Measurements from ENCODE around the gene GRIA3.

The GRIA3 gene

DNA sequence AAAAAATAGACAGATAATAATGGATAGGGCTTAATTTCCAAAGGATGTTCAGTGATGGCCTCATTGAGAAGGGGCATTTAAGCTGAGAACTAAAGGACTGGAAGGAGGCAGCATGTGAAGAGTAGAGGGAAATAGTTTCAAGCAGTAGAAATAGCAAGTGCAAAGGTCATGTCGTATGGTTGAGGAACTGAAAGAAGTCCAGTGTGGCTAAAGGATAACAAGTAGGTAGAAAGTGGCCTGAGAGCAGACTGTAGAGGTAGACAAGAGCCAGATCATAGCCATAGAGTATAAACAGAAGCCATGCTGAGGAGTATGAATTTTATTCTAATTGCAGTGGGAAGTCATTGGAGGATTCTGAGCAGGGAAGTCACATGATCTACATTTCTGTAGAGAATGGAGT lies 72.3 kb downstream of the GRIA3 start:
- H3K79me2 ChIP-seq (ENCODE audit: insufficient read depth, low read length), result no peaks in the 10 kb centered on the region
- no peak overlapping the region for H3K4me2 ChIP-seq (ENCODE audit: insufficient read depth, low read length)
- no peak overlapping the region for H2AFZ ChIP-seq (ENCODE audit: low read depth, low read length)
- no peaks in the 10 kb centered on the region for H3K27me3 ChIP-seq (ENCODE audit: insufficient read depth, low read length, poor library complexity)
- H4K20me1 ChIP-seq (ENCODE audit: insufficient read depth, low read length), result no peaks in the 10 kb centered on the region
- no peaks in the 10 kb centered on the region for H3K4me1 ChIP-seq (ENCODE audit: insufficient read depth, low read length)
- no peak overlapping the region for H3K4me3 ChIP-seq (ENCODE audit: low read depth in 1 of 2, low read length in 2 of 2)
- TF ChIP-seq EZH2 (IDR thresholded peaks at IDR 0.05; ENCODE audit: borderline replicate concordance, low read depth, low read length, severe bottlenecking), result no peak
- TF ChIP-seq, protein P1, sequence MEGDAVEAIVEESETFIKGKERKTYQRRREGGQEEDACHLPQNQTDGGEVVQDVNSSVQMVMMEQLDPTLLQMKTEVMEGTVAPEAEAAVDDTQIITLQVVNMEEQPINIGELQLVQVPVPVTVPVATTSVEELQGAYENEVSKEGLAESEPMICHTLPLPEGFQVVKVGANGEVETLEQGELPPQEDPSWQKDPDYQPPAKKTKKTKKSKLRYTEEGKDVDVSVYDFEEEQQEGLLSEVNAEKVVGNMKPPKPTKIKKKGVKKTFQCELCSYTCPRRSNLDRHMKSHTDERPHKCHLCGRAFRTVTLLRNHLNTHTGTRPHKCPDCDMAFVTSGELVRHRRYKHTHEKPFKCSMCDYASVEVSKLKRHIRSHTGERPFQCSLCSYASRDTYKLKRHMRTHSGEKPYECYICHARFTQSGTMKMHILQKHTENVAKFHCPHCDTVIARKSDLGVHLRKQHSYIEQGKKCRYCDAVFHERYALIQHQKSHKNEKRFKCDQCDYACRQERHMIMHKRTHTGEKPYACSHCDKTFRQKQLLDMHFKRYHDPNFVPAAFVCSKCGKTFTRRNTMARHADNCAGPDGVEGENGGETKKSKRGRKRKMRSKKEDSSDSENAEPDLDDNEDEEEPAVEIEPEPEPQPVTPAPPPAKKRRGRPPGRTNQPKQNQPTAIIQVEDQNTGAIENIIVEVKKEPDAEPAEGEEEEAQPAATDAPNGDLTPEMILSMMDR (IDR thresholded peaks at IDR 0.05; ENCODE audit: borderline replicate concordance, extremely low read depth, low read length, poor library complexity, severe bottlenecking), result no peak
- H3K36me3 ChIP-seq (ENCODE audit: insufficient read depth, low read length), result no peaks in the 10 kb centered on the region
- H3K9ac ChIP-seq (ENCODE audit: low read depth, low read length), result no peak overlapping the region
- ATAC-seq (ENCODE audit: insufficient read depth, low read depth) (no peak), DNase-seq (no peak)
- no peak overlapping the region for H3K27ac ChIP-seq (ENCODE audit: low read length)
- no peaks in the 10 kb centered on the region for H3K9me3 ChIP-seq (ENCODE audit: insufficient read depth, low read length, severe bottlenecking)

DNA sequence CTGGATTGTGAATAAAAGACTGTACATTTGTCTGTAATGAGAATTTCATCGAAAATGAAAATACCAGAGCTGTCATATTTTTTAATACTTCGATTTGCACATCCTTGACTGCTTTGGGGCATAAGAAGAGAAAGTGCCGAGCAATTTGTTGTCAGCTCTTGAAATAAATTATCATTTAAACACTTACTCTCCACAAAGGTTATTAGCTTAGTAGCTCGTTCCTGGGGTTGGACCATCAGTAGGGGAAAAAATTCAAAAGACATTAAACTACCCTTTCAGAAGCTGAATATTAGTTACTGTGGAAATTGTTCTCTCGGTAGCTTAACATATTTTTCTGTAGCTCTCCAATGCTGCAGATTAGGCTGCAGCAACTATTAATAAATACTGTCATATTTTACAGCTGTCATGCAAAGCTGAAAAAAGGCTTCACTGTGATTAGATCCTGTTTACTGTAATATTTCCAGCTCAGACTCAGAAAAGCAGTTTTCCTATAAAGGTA lies 76.9 kb downstream of the GRIA3 start:
- H3K27ac ChIP-seq (ENCODE audit: low read length), result no peak overlapping the region
- H3K9ac ChIP-seq (ENCODE audit: low read depth, low read length), result no peak overlapping the region
- no peaks in the 10 kb centered on the region for H3K27me3 ChIP-seq (ENCODE audit: insufficient read depth, low read length, poor library complexity)
- H3K4me2 ChIP-seq (ENCODE audit: insufficient read depth, low read length), result no peak overlapping the region
- H3K4me1 ChIP-seq (ENCODE audit: insufficient read depth, low read length), result no peaks in the 10 kb centered on the region
- no peak overlapping the region for H3K4me3 ChIP-seq (ENCODE audit: low read depth in 1 of 2, low read length in 2 of 2)
- ATAC-seq (ENCODE audit: insufficient read depth, low read depth), result no peak
- no peak overlapping the region for H2AFZ ChIP-seq (ENCODE audit: low read depth, low read length)
- H4K20me1 ChIP-seq (ENCODE audit: insufficient read depth, low read length), result no peaks in the 10 kb centered on the region
- no peaks in the 10 kb centered on the region for H3K9me3 ChIP-seq (ENCODE audit: insufficient read depth, low read length, severe bottlenecking)
- DNase-seq, result no peak
- H3K79me2 ChIP-seq (ENCODE audit: insufficient read depth, low read length), result no peaks in the 10 kb centered on the region
- TF ChIP-seq, protein P1 (IDR thresholded peaks at IDR 0.05; ENCODE audit: borderline replicate concordance, extremely low read depth, low read length, poor library complexity, severe bottlenecking), result no peak
- TF ChIP-seq EZH2 (IDR thresholded peaks at IDR 0.05; ENCODE audit: borderline replicate concordance, low read depth, low read length, severe bottlenecking), result no peak
- no peaks in the 10 kb centered on the region for H3K36me3 ChIP-seq (ENCODE audit: insufficient read depth, low read length)

DNA sequence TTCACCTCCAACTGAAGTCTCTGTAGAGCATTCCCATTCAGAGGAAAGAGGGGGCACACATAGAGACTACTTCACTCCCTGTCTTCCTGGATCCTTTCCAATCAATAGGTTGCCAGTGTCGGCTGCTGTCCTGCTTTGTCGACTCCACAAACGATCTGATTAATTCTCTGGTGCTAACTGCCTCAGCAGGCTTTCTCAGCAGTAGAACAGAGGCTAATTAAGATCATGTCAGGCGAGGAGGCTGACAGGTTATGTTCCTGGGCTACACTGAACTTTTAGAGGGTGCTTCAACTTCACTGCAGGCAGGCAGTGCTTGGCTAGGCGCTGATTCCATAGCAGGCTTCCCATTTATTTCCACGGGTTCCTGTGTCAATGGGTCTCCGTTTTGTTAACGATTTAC lies 79.2 kb downstream of the GRIA3 start:
- no peaks in the 10 kb centered on the region for H4K20me1 ChIP-seq (ENCODE audit: insufficient read depth, low read length)
- no peaks in the 10 kb centered on the region for H3K4me1 ChIP-seq (ENCODE audit: insufficient read depth, low read length)
- no peak overlapping the region for H3K4me3 ChIP-seq (ENCODE audit: low read depth in 1 of 2, low read length in 2 of 2)
- TF ChIP-seq EZH2 (IDR thresholded peaks at IDR 0.05; ENCODE audit: borderline replicate concordance, low read depth, low read length, severe bottlenecking), result no peak
- TF ChIP-seq, protein P1 (IDR thresholded peaks at IDR 0.05; ENCODE audit: borderline replicate concordance, extremely low read depth, low read length, poor library complexity, severe bottlenecking), result no peak
- no peak overlapping the region for H2AFZ ChIP-seq (ENCODE audit: low read depth, low read length)
- no peaks in the 10 kb centered on the region for H3K36me3 ChIP-seq (ENCODE audit: insufficient read depth, low read length)
- no peak overlapping the region for H3K4me2 ChIP-seq (ENCODE audit: insufficient read depth, low read length)
- DNase-seq (no peak), ATAC-seq (ENCODE audit: insufficient read depth, low read depth) (no peak)
- no peaks in the 10 kb centered on the region for H3K9me3 ChIP-seq (ENCODE audit: insufficient read depth, low read length, severe bottlenecking)
- H3K27me3 ChIP-seq (ENCODE audit: insufficient read depth, low read length, poor library complexity), result no peaks in the 10 kb centered on the region
- H3K9ac ChIP-seq (ENCODE audit: low read depth, low read length), result no peak overlapping the region
- H3K79me2 ChIP-seq (ENCODE audit: insufficient read depth, low read length), result no peaks in the 10 kb centered on the region
- no peak overlapping the region for H3K27ac ChIP-seq (ENCODE audit: low read length)

DNA sequence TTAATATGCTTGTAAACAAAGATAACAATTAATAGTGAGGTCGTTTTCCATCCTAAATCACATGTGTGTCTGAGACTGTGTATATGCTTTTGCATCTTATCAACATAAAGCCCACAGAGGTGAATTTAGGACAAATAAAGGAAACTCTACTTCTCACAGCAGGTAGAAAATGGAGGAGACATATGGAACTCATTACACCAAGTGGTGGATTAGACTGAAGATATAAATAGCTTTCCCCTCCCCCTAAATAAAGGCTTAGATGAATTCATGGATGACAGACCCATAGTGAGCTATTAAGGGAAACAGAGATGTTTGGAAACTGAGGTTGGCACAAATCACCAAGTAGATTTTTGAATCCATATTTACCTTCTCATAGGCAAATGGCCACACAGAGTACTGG lies 79.7 kb downstream of the GRIA3 start:
- no peak overlapping the region for H3K9ac ChIP-seq (ENCODE audit: low read depth, low read length)
- no peak overlapping the region for H3K4me2 ChIP-seq (ENCODE audit: insufficient read depth, low read length)
- TF ChIP-seq EZH2 (IDR thresholded peaks at IDR 0.05; ENCODE audit: borderline replicate concordance, low read depth, low read length, severe bottlenecking), result no peak
- TF ChIP-seq, protein P1 (IDR thresholded peaks at IDR 0.05; ENCODE audit: borderline replicate concordance, extremely low read depth, low read length, poor library complexity, severe bottlenecking), result no peak

More for the DNA sequence above, 79.7 kb downstream of the GRIA3 start:
- Histone ChIP-seq H4K20me1 (ENCODE audit: insufficient read depth, low read length) (no peaks in the 10 kb centered on the region), H2AFZ (ENCODE audit: low read depth, low read length) (no peak overlapping the region), H3K36me3 (ENCODE audit: insufficient read depth, low read length) (no peaks in the 10 kb centered on the region), H3K27ac (ENCODE audit: low read length) (no peak overlapping the region), H3K27me3 (ENCODE audit: insufficient read depth, low read length, poor library complexity) (no peaks in the 10 kb centered on the region), H3K9me3 (ENCODE audit: insufficient read depth, low read length, severe bottlenecking) (no peaks in the 10 kb centered on the region), H3K4me1 (ENCODE audit: insufficient read depth, low read length) (no peaks in the 10 kb centered on the region), H3K4me3 (ENCODE audit: low read depth in 1 of 2, low read length in 2 of 2) (no peak overlapping the region), H3K79me2 (ENCODE audit: insufficient read depth, low read length) (no peaks in the 10 kb centered on the region)
- ATAC-seq (ENCODE audit: insufficient read depth, low read depth) (no peak), DNase-seq (no peak)

All from DND-41 (cell line).